H1 (cell line): ENCODE data around the gene SPATA31E1. TPM values are rescaled to one million over a fixed set of nuclear protein-coding genes. Genes with fewer than 3 reads are reported as not detected.

Source experiments
- BRCA1 ChIP-seq: IDR thresholded peaks from 2 replicates; pipeline ENCODE4 v1.6.1; 2012; ENCODE audit warnings: low read depth, low read length, improper control_type of control experiment
- CBX5 ChIP-seq: fragments of 300-800, 300-1000 bp; sonication (generic); IDR thresholded peaks from 2 replicates; pipeline ENCODE4 v1.7.1; 2016; ENCODE audit warnings: antibody characterized with exemption, low read length, low read depth
- polyA plus RNA-seq, 7 experiments: library from polyadenylated mRNA; depleted of rRNA in 3 of 7; stranded (reverse) in 5 of 7; unstranded in 2 of 7; fragments of >200 nt in 5 of 7; fragments of 200-250 nt in 2 of 7; gene quantifications; 1 replicate in 5 of 7; 2 replicates in 1 of 7; 4 replicates in 1 of 7; pipeline versions ENCODE4 v1.2.1 to v1.2.3, GENCODE V29; 2011 to 2013; ENCODE audit warnings: missing spikeins in 2 of 7, mixed read lengths in 2 of 7
- total RNA-seq: library from RNA; stranded (reverse); fragmentation: NEBNext Ultra II Directional; extraction: Animal tissue kit (Norgen Biotek cat#: 25700); gene quantifications from 2 replicates; pipeline ENCODE4 v1.2.1, GENCODE V29; 2021

The SPATA31E1 gene
- total and polyA plus RNA-seq, 2 of the 8 experiments (the other 6 are each of a cell fraction or from before 2014, with no cell fraction given) = 0.05 to 0.09 TPM

- no peak for TF ChIP-seq CBX5
- no peak for TF ChIP-seq BRCA1
- TF ChIP-seq, all 59 proteins: peak for 7
Measured at GRCh38 chr9:87834357-87834756, 48.3 kb upstream of the SPATA31E1 start (continued).
